GOT3 (cell line): Measurements from ENCODE around the gene KMT2C.
A peak's percentile ranks its signal among the peaks of the same experiment; 100 is the strongest.
"Not testable (repeated sequence)": the region's sequence is repeated elsewhere in the genome, so short reads cannot be mapped to it uniquely, and the experiment has no call there.

ENCODE experiments used
- DNase-seq: peaks from one replicate; lab custom pipeline; 2025; ENCODE audit warnings: mixed read lengths; lab: John Stamatoyannopoulos, UW

Gene KMT2C

GRCh38 chr7:152441810-152442209, 6.0 kb upstream of the KMT2C start:
- DNase-seq = not testable (repeated sequence)

GRCh38 chr7:152441168-152441567, 5.4 kb upstream of the KMT2C start:
- DNase-seq = not testable (repeated sequence)

GRCh38 chr7:152438017-152438416, 2.2 kb upstream of the KMT2C start:
- not testable (repeated sequence) for DNase-seq

GRCh38 chr7:152436931-152437575, 1.2 kb upstream of the KMT2C start:
- not testable (repeated sequence) for DNase-seq

GRCh38 chr7:152436111-152436930, 518 bp upstream of the KMT2C start:
- DNase-seq = peak; percentile 82

- DNase-seq = not testable (repeated sequence)
These were observed 1.1 kb downstream of the KMT2C start for GRCh38 chr7:152434511-152435383.

- not testable (repeated sequence) for DNase-seq
These were observed 1.9 kb downstream of the KMT2C start for GRCh38 chr7:152433721-152434490.

- not testable (repeated sequence) for DNase-seq
These were observed 3.1 kb downstream of the KMT2C start for GRCh38 chr7:152432735-152433134.

GRCh38 chr7:152430854-152431253, 4.9 kb downstream of the KMT2C start:
- DNase-seq = no peak

GRCh38 chr7:152430118-152430517, 5.7 kb downstream of the KMT2C start:
- not testable (repeated sequence) for DNase-seq

- DNase-seq = no peak
These were observed 11.3 kb downstream of the KMT2C start for GRCh38 chr7:152424348-152425108.

- DNase-seq = no peak
These were observed 11.8 kb downstream of the KMT2C start for GRCh38 chr7:152423991-152424347.

GRCh38 chr7:152423171-152423570, 12.6 kb downstream of the KMT2C start:
- DNase-seq = not testable (repeated sequence)

- not testable (repeated sequence) for DNase-seq
These were observed 14.9 kb downstream of the KMT2C start for GRCh38 chr7:152420950-152421349.

GRCh38 chr7:152419473-152420429, 16.1 kb downstream of the KMT2C start:
- DNase-seq = no peak

- DNase-seq = no peak
These were observed 21.0 kb downstream of the KMT2C start for GRCh38 chr7:152414779-152415178.

GRCh38 chr7:152411389-152411788, 24.4 kb downstream of the KMT2C start:
- no peak for DNase-seq

- no peak for DNase-seq
These were observed 29.3 kb downstream of the KMT2C start for GRCh38 chr7:152406491-152406890.

GRCh38 chr7:152406030-152406429, 29.8 kb downstream of the KMT2C start:
- not testable (repeated sequence) for DNase-seq

- DNase-seq = no peak
These were observed 32.1 kb downstream of the KMT2C start for GRCh38 chr7:152403726-152404125.
